H1 (cell line): Measurements from ENCODE around the gene CLEC16A. TPM values are rescaled to one million over a fixed set of nuclear protein-coding genes. Genes with fewer than 3 reads are reported as not detected.

Experiments used
- CTCF ChIA-PET: fragments of 300-600 bp; sonication (Branson Sonifier 250); formaldehyde crosslinking; loops from one replicate; lab custom pipeline; 2021; ENCODE audit not compliant: partially characterized antibody; lab: Charles Lee
- POLR2A ChIA-PET: fragments of 300-600 bp; sonication (Branson Sonifier 250); formaldehyde crosslinking; loops from one replicate; lab custom pipeline; 2021; ENCODE audit warnings: inconsistent platforms; ENCODE audit not compliant: partially characterized antibody; lab: Charles Lee
- DNase-seq, 2 experiments: peaks; one replicate each; pipeline versions ENCODE4 v3.0.0 to v3.0.0-alpha.2; 2010 to 2022; ENCODE audit warnings: low spot score in 2 of 2, low read depth in 1 of 2, mixed read lengths in 1 of 2
- FAIRE-seq: peaks from 2 replicates; lab custom pipeline; 2011; peaks lifted over from hg19 to GRCh38; lab: Jason Lieb, UNC
- H2AFZ ChIP-seq: 2 replicates; pipeline ENCODE4 v1.8.1; 2012; ENCODE audit warnings: low read length, inconsistent platforms
- H2AK5ac ChIP-seq: 2 replicates; pipeline ENCODE4 v1.6.1; 2013; ENCODE audit warnings: low read depth, low read length
- H2BK120ac ChIP-seq: replicated peaks from 2 replicates; pipeline ENCODE3; 2013; ENCODE audit warnings: low read depth, low read length, inconsistent platforms
- H2BK12ac ChIP-seq: 2 replicates; pipeline ENCODE4 v1.6.1; 2013; ENCODE audit warnings: low read depth, low read length
- H2BK15ac ChIP-seq: 2 replicates; pipeline ENCODE4 v1.6.1; 2013; ENCODE audit warnings: low read length
- H2BK20ac ChIP-seq: 2 replicates; pipeline ENCODE4 v1.6.1; 2013; ENCODE audit warnings: low read length
- H2BK5ac ChIP-seq: 2 replicates; pipeline ENCODE4 v1.6.1; 2013; ENCODE audit warnings: low read depth, low read length
- H3K14ac ChIP-seq: 2 replicates; pipeline ENCODE4 v1.6.1; 2013; ENCODE audit warnings: inconsistent platforms; ENCODE audit not compliant: insufficient read length
- H3K18ac ChIP-seq: 2 replicates; pipeline ENCODE4 v1.6.1; 2013; ENCODE audit warnings: low read length; ENCODE audit errors: extremely low read depth
- H3K23ac ChIP-seq: 2 replicates; pipeline ENCODE4 v1.6.1; 2013; ENCODE audit warnings: inconsistent platforms; ENCODE audit not compliant: insufficient read length
- H3K23me2 ChIP-seq: 2 replicates; pipeline ENCODE4 v1.6.1; 2013; ENCODE audit warnings: low read depth, low read length
- H3K27ac ChIP-seq: 2 replicates; pipeline ENCODE4 v1.6.1; 2011; ENCODE audit warnings: low read depth, low read length, inconsistent platforms
- H3K27me3 ChIP-seq, 4 experiments: replicated peaks in 1 of 4; 1 replicate in 1 of 4; 2 replicates in 3 of 4; pipeline versions ENCODE4 v1.6.1 to v1.8.1; 2011 to 2013; ENCODE audit warnings: low read length in 3 of 4, mild to moderate bottlenecking in 3 of 4, inconsistent platforms in 2 of 4, mixed read lengths in 2 of 4, moderate library complexity in 1 of 4; ENCODE audit not compliant: control insufficient read depth in 3 of 4, insufficient read depth in 3 of 4; ENCODE audit errors: extremely low read depth in 1 of 4
- H3K36me3 ChIP-seq, 4 experiments: 2 replicates each; pipeline versions ENCODE4 v1.6.1 to v1.8.1; 2011 to 2013; ENCODE audit warnings: mild to moderate bottlenecking in 4 of 4, low read length in 3 of 4, moderate library complexity in 2 of 4, control low read depth in 1 of 4, inconsistent platforms in 1 of 4; ENCODE audit not compliant: insufficient read depth in 4 of 4, control insufficient read depth in 2 of 4
- H3K4ac ChIP-seq: replicated peaks from 2 replicates; pipeline ENCODE3; 2013; ENCODE audit warnings: low read length, low read depth, mixed read lengths, inconsistent platforms; ENCODE audit not compliant: insufficient read length
- H3K4me1 ChIP-seq, 4 experiments: replicated peaks in 1 of 4; 1 replicate in 1 of 4; 2 replicates in 3 of 4; pipeline versions ENCODE4 v1.6.1 to v1.8.1; 2011 to 2013; ENCODE audit warnings: low read length in 3 of 4, inconsistent platforms in 2 of 4, mixed read lengths in 1 of 4; ENCODE audit not compliant: insufficient read depth in 4 of 4, control insufficient read depth in 3 of 4
- H3K4me2 ChIP-seq, 2 experiments: 2 replicates each; pipeline versions ENCODE4 v1.6.1 to v1.8.1; 2011 to 2013; ENCODE audit warnings: low read depth in 2 of 2, low read length in 2 of 2, control low read depth in 1 of 2, inconsistent platforms in 1 of 2, mild to moderate bottlenecking in 1 of 2; ENCODE audit not compliant: insufficient read depth in 1 of 2
- H3K4me3 ChIP-seq, 4 experiments: fragments of 200-600, 300-600 bp in 1 of 4; sonication (generic), shearing (Covaris generic), sonication (Bioruptor Twin) in 1 of 4; 2 replicates each; pipeline versions ENCODE4 v1.5.1 to v1.8.1; 2011 to 2016; ENCODE audit warnings: low read length in 4 of 4, low read depth in 3 of 4, control low read depth in 2 of 4, inconsistent platforms in 2 of 4, mild to moderate bottlenecking in 2 of 4, mixed read lengths in 1 of 4, moderate library complexity in 1 of 4; ENCODE audit not compliant: insufficient read depth in 2 of 4; ENCODE audit errors: extremely low read depth in 1 of 4
- H3K56ac ChIP-seq: replicated peaks from 2 replicates; pipeline ENCODE3; 2013; ENCODE audit warnings: low read depth, mild to moderate bottlenecking, mixed read lengths, low read length, inconsistent platforms; ENCODE audit not compliant: insufficient read length
- H3K79me1 ChIP-seq: 2 replicates; pipeline ENCODE4 v1.6.1; 2013; ENCODE audit warnings: low read depth, low read length, control low read depth
- H3K79me2 ChIP-seq, 2 experiments: 2 replicates each; pipeline versions ENCODE4 v1.6.1 to v1.8.1; 2012 to 2013; ENCODE audit warnings: low read length in 2 of 2, mild to moderate bottlenecking in 2 of 2, inconsistent platforms in 1 of 2; ENCODE audit not compliant: insufficient read depth in 2 of 2, control insufficient read depth in 1 of 2
- H3K9ac ChIP-seq, 4 experiments: replicated peaks in 1 of 4; 1 replicate in 1 of 4; 2 replicates in 3 of 4; pipeline versions ENCODE4 v1.6.1 to v1.8.1; 2011 to 2013; ENCODE audit warnings: low read depth in 3 of 4, low read length in 3 of 4, control low read depth in 2 of 4, mild to moderate bottlenecking in 2 of 4, moderate library complexity in 2 of 4, inconsistent platforms in 1 of 4; ENCODE audit errors: extremely low read depth in 1 of 4
- H3K9me3 ChIP-seq, 2 experiments: 2 replicates each; pipeline versions ENCODE4 v1.6.1 to v1.8.1; 2012 to 2013; ENCODE audit warnings: mild to moderate bottlenecking in 2 of 2, moderate library complexity in 2 of 2, control low read depth in 1 of 2, inconsistent platforms in 1 of 2, low read depth in 1 of 2, low read length in 1 of 2, mixed read lengths in 1 of 2; ENCODE audit not compliant: insufficient read depth in 2 of 2
- H4K20me1 ChIP-seq, 2 experiments: replicated peaks in 1 of 2; 2 replicates each; pipeline versions ENCODE3 to v1.8.1; 2011 to 2013; ENCODE audit warnings: inconsistent platforms in 2 of 2, low read length in 2 of 2, mild to moderate bottlenecking in 1 of 2; ENCODE audit not compliant: insufficient read depth in 2 of 2, control insufficient read depth in 1 of 2
- H4K5ac ChIP-seq: 2 replicates; pipeline ENCODE4 v1.6.1; 2013; ENCODE audit warnings: low read length, low read depth, mixed read lengths, inconsistent platforms; ENCODE audit not compliant: insufficient read length
- H4K8ac ChIP-seq: 2 replicates; pipeline ENCODE4 v1.8.0; 2013; ENCODE audit warnings: mild to moderate bottlenecking, moderate library complexity, low read length, inconsistent platforms; ENCODE audit not compliant: insufficient read depth; ENCODE audit errors: extremely low read depth
- H4K91ac ChIP-seq: replicated peaks from 2 replicates; pipeline ENCODE3; 2013; ENCODE audit warnings: low read length, mixed read lengths, inconsistent platforms; ENCODE audit not compliant: insufficient read length
- ASH2L ChIP-seq: fragments of 200-600, 300-600 bp; sonication (generic); IDR thresholded peaks from one replicate; pipeline ENCODE4 v1.7.1; 2017; ENCODE audit warnings: low read length
- CBX5 ChIP-seq: fragments of 300-800, 300-1000 bp; sonication (generic); IDR thresholded peaks from 2 replicates; pipeline ENCODE4 v1.7.1; 2016; ENCODE audit warnings: antibody characterized with exemption, low read length, low read depth
- CREB1 ChIP-seq: IDR thresholded peaks from 2 replicates; pipeline ENCODE4 v1.6.1; 2012; ENCODE audit warnings: inconsistent platforms
- EP300 ChIP-seq, 2 experiments: IDR thresholded peaks; 1 replicate in 1 of 2; 2 replicates in 1 of 2; pipeline ENCODE4 v1.6.1; 2011 to 2012; ENCODE audit warnings: low read depth in 2 of 2, low read length in 2 of 2, mild to moderate bottlenecking in 2 of 2, borderline replicate concordance in 1 of 2, inconsistent platforms in 1 of 2, moderate library complexity in 1 of 2
- GTF2F1 ChIP-seq: IDR thresholded peaks from 2 replicates; pipeline ENCODE4 v1.6.1; 2012; ENCODE audit warnings: low read depth, low read length, improper control_type of control experiment, borderline replicate concordance
- JUN ChIP-seq: IDR thresholded peaks from 2 replicates; pipeline ENCODE4 v1.6.1; 2011; ENCODE audit warnings: low read depth, mild to moderate bottlenecking, improper control_type of control experiment, low read length
- KDM4A ChIP-seq: IDR thresholded peaks from one replicate; pipeline ENCODE4 v1.7.1; 2012; ENCODE audit warnings: low read depth, mild to moderate bottlenecking, moderate library complexity, low read length, inconsistent platforms; ENCODE audit not compliant: severe bottlenecking
- NRF1 ChIP-seq: IDR thresholded peaks from 2 replicates; pipeline ENCODE4 v1.6.1; 2011; ENCODE audit warnings: mild to moderate bottlenecking, low read depth, low read length, improper control_type of control experiment
- RFX5 ChIP-seq: IDR thresholded peaks from 2 replicates; pipeline ENCODE4 v1.6.1; 2011; ENCODE audit warnings: low read depth, low read length, improper control_type of control experiment, borderline replicate concordance
- SIN3A ChIP-seq, 2 experiments: IDR thresholded peaks in 1 of 2; conservative IDR thresholded peaks in 1 of 2; 2 replicates each; pipeline ENCODE4 v1.6.1; 2011 to 2012; ENCODE audit warnings: low read length in 2 of 2, improper control_type of control experiment in 1 of 2, low read depth in 1 of 2, mild to moderate bottlenecking in 1 of 2
- SIRT6 ChIP-seq: IDR thresholded peaks from one replicate; pipeline ENCODE4 v1.7.1; 2012; ENCODE audit warnings: low read length, inconsistent platforms
- SP2 ChIP-seq: IDR thresholded peaks from 2 replicates; pipeline ENCODE4 v1.6.1; 2012; ENCODE audit warnings: mild to moderate bottlenecking, low read length, inconsistent platforms
- TCF12 ChIP-seq: IDR thresholded peaks from 2 replicates; pipeline ENCODE4 v1.6.1; 2011; ENCODE audit warnings: low read depth, mild to moderate bottlenecking, low read length
- WGBS, 2 experiments: shearing (Covaris generic) in 1 of 2; methylation state at CpG; one replicate each; pipeline versions ENCODE4 v1.1.6 to v1.1.7; 2013 to 2015; ENCODE audit warnings: low lambda C conversion rate in 2 of 2, mixed read lengths in 2 of 2, inconsistent platforms in 1 of 2, low coverage in 1 of 2, missing lambda C conversion rate in 1 of 2; ENCODE audit not compliant: insufficient replicate concordance in 2 of 2, insufficient coverage in 1 of 2, insufficient read length in 1 of 2; ENCODE audit errors: extremely low coverage in 1 of 2, missing lambda C conversion rate in 1 of 2; 5-methylcytosine and 5-hydroxymethylcytosine counted together
- polyA plus RNA-seq, 7 experiments: library from polyadenylated mRNA; depleted of rRNA in 3 of 7; stranded (reverse) in 5 of 7; unstranded in 2 of 7; fragments of >200 nt in 5 of 7; fragments of 200-250 nt in 2 of 7; gene quantifications; 1 replicate in 5 of 7; 2 replicates in 1 of 7; 4 replicates in 1 of 7; pipeline versions ENCODE4 v1.2.1 to v1.2.3, GENCODE V29; 2011 to 2013; ENCODE audit warnings: missing spikeins in 2 of 7, mixed read lengths in 2 of 7
- total RNA-seq: library from RNA; stranded (reverse); fragmentation: NEBNext Ultra II Directional; extraction: Animal tissue kit (Norgen Biotek cat#: 25700); gene quantifications from 2 replicates; pipeline ENCODE4 v1.2.1, GENCODE V29; 2021

Gene CLEC16A
- total and polyA plus RNA-seq, 2 of the 8 experiments (the other 6 are each of a cell fraction or from before 2014, with no cell fraction given) = 7.6 to 19.3 TPM

DNA sequence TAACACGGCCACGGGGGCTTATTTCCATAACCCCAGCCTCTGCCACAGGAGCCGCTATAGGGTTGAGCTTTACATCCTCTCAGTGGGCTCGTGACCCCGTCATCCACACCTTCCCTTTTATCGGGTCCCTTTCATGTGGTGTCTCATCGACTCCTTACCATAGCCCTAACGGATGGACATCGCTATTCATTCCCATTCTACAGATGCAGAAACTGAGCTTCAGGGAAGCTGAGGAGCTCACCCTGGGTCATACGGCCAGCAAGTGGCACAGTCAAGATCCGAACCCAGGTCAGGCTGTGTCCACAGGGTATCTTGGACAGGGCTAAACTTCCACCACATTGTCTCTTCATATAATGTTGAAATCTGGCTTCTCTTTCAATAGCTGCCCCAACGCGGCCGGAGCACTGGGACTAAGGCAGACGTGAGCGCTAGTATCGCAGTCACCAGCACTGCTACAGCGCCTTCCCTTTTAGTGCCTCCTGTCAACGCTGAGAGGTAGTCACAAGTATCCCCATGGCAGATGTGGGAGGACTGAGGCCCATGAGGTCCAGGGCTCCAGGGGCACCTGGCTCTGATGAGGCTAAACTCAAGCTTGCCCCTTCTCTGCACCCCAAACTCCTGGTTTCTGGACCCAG, 260.8 kb downstream of the CLEC16A start:
- WGBS, 2 experiments = 90% methylated on average over 19 of the region's 19 CpGs; no CpG with 5 or more reads in 1 of the 2 experiments
- H3K9me3 ChIP-seq = peaks cover 8% of the 10 kb centered on the region in 2 experiments; a peak in 3 of 4 replicates
- no peak for DNase-seq
- TF ChIP-seq CREB1 (no peak), JUN (no peak), SIRT6 (no peak), CBX5 (no peak), EP300 (IDR thresholded peaks at IDR 0.05; ENCODE audit: borderline replicate concordance in 1 of 2, low read depth in 2 of 2, low read length in 2 of 2) (no peak), RFX5 (no peak), KDM4A (no peak), ASH2L (no peak), TCF12 (no peak), GTF2F1 (no peak), SIN3A (conservative IDR thresholded peaks at IDR 0.05 in 1 of 2, IDR thresholded peaks at IDR 0.05 in 1 of 2; ENCODE audit: low read depth in 1 of 2, low read length in 2 of 2) (no peak), NRF1 (no peak), SP2 (no peak)

More for the DNA sequence above, 260.8 kb downstream of the CLEC16A start:
- Histone ChIP-seq H3K18ac (no peak overlapping the region), H4K8ac (no peak overlapping the region), H3K4me1 (peaks cover 7 to 30% (median 18%) of the 10 kb centered on the region in 4 experiments), H2BK15ac (peak overlapping the region; percentile 72; the same call in 1 of the 2 replicates), H3K36me3 (no peaks in the 10 kb centered on the region), H4K20me1 (no peaks in the 10 kb centered on the region), H3K4me2 (no peak overlapping the region), H3K9ac (no peak overlapping the region), H3K27me3 (no peaks in the 10 kb centered on the region; a peak in 1 of 7 replicates), H3K27ac (no peak overlapping the region; the same call in 1 of the 2 replicates), H3K56ac (no peak overlapping the region), H4K91ac (no peak overlapping the region), H2BK12ac (peak overlapping the region; percentile 81; the same call in 1 of the 2 replicates), H2BK120ac (no peak overlapping the region), H3K4me3 (no peak overlapping the region), H3K23ac (no peak overlapping the region), H3K23me2 (no peaks in the 10 kb centered on the region), H3K4ac (no peak overlapping the region), H2BK5ac (0 out of 2 replicates have a peak overlapping the region, but pooled peaks have one; percentile 26), H2AK5ac (no peak overlapping the region; the same call in 1 of the 2 replicates), H3K79me2 (no peaks in the 10 kb centered on the region), H2BK20ac (no peak overlapping the region), H3K79me1 (no peaks in the 10 kb centered on the region), H3K14ac (no peak overlapping the region), H2AFZ (no peak overlapping the region), H4K5ac (no peak overlapping the region)
- POLR2A ChIA-PET = interaction anchor here (0.9 to 1.4 kb wide), 3 partner anchors 9 to 45 kb away, joined by 3 read pairs; no protein-coding TSS in a partner anchor
- FAIRE-seq = no peak
- CTCF ChIA-PET = interaction anchor here (0.7 to 4.0 kb wide), 9 partner anchors 11 to 241 kb away, joined by 3 to 28 read pairs (median 4); partner anchors contain the start of gene SOCS1
